ENCODE data around the gene SYVN1. TPM values are rescaled to one million over a fixed set of nuclear protein-coding genes. Genes with fewer than 3 reads are reported as not detected.
A peak's percentile ranks its signal among the peaks of the same experiment; 100 is the strongest.

The SYVN1 gene
- total and polyA plus RNA-seq, 2 donors (not counting 1 experiment from before 2014, with no cell fraction given), result 187 to 282 TPM

DNA sequence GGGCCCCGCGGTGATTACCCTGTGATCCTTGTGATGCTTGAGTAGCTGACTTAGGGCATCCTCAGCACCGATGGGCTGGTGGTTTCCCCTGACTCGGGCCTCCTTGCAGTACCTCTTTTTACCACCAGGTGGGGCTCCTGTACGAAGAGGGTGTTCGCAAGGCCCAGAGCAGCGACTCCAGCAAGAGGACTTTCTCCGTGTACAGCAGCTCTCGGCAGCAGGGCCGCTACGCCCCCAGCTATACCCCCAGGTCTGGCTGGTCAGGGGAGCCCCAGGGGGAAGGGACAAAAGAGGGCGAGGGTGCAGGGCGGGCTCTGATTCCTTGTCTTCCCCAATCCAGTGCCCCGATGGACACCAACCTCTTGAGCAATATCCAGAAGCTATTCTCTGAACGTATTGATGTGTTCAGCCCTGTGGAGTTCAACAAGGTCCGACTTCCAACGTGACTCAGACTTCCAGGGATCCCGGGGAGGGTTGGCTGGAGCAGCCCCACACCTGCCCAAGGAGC is 23.9 kb downstream of the SYVN1 start:
- Histone ChIP-seq H3K4me1 (ENCODE audit: control insufficient read depth in 2 of 2, insufficient read depth in 2 of 2, low read length in 2 of 2) (peaks cover 21 to 37% of the 10 kb centered on the region in 2 donors), H3K36me3 (replicated peaks in 1 of 2; ENCODE audit: control extremely low read depth in 1 of 2, control insufficient read depth in 1 of 2, extremely low read depth in 1 of 2, insufficient read depth in 2 of 2, low read length in 1 of 2) (peaks cover 0 to 33% of the 10 kb centered on the region in 2 experiments), H3K79me2 (ENCODE audit: control insufficient read depth, insufficient read depth, low read length) (peaks cover 49% of the 10 kb centered on the region), H3K9ac (ENCODE audit: low read length) (no peak overlapping the region), H3K27ac (ENCODE audit: low read length in 2 of 2) (no peak overlapping the region), H3K27me3 (replicated peaks in 1 of 4; ENCODE audit: control extremely low read depth in 1 of 4, control insufficient read depth in 3 of 4, insufficient read depth in 4 of 4, low read length in 3 of 4) (no peaks in the 10 kb centered on the region), H3K9me3 (ENCODE audit: control extremely low read depth in 1 of 3, control insufficient read depth in 2 of 3, insufficient read depth in 1 of 3, low read length in 2 of 3) (no peaks in the 10 kb centered on the region), H4K20me1 (ENCODE audit: control insufficient read depth, insufficient read depth, low read length, poor library complexity, severe bottlenecking) (peaks cover 35% of the 10 kb centered on the region), H3K4me2 (replicated peaks; ENCODE audit: low read depth, low read length, poor library complexity, severe bottlenecking) (peak overlapping the region; percentile 99), H3K4me3 (ENCODE audit: control extremely low read depth in 1 of 5, extremely low read depth in 1 of 5, insufficient read depth in 1 of 5, low read depth in 2 of 5, low read length in 4 of 5) (no peak overlapping the region), H2AFZ (ENCODE audit: insufficient read depth, low read depth, low read length, poor library complexity, severe bottlenecking) (no peak overlapping the region)
- Mint-ChIP-seq H3K4me1 (peaks cover 41% of the 10 kb centered on the region), H3K27ac (peak overlapping the region; percentile 80), H3K4me3 (peak overlapping the region; percentile 65), H3K9me3 (ENCODE audit: insufficient read depth) (no peaks in the 10 kb centered on the region), H3K27me3 (no peaks in the 10 kb centered on the region)
- ATAC-seq (ENCODE audit: low read depth), result peak; percentile 60
- TF ChIP-seq EZH2 (IDR thresholded peaks at IDR 0.05; ENCODE audit: borderline replicate concordance, insufficient read depth, low read depth, low read length, poor library complexity, severe bottlenecking), result no peak
- TF ChIP-seq, protein P1, sequence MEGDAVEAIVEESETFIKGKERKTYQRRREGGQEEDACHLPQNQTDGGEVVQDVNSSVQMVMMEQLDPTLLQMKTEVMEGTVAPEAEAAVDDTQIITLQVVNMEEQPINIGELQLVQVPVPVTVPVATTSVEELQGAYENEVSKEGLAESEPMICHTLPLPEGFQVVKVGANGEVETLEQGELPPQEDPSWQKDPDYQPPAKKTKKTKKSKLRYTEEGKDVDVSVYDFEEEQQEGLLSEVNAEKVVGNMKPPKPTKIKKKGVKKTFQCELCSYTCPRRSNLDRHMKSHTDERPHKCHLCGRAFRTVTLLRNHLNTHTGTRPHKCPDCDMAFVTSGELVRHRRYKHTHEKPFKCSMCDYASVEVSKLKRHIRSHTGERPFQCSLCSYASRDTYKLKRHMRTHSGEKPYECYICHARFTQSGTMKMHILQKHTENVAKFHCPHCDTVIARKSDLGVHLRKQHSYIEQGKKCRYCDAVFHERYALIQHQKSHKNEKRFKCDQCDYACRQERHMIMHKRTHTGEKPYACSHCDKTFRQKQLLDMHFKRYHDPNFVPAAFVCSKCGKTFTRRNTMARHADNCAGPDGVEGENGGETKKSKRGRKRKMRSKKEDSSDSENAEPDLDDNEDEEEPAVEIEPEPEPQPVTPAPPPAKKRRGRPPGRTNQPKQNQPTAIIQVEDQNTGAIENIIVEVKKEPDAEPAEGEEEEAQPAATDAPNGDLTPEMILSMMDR (IDR thresholded peaks at IDR 0.05), result peak; percentile 96
- ChIA-PET POLR2A (interaction anchor here (0.5 to 3.6 kb wide), 8 partner anchors 11 to 259 kb away, joined by 3 to 27 read pairs (median 10); partner anchors contain the start of genes ARL2, CAPN1, FAU and MRPL49), CTCF (interaction anchor here (0.6 to 7.7 kb wide), 39 partner anchors 10 to 421 kb away, joined by 3 to 118 read pairs (median 5); partner anchors contain the start of genes ARL2, CAPN1, CDC42EP2 and CDCA5)
- DNase-seq, result peak; percentile 95
- WGBS (ENCODE audit: insufficient coverage), result 15% methylated on average over 18 of the region's 18 CpGs
- intact Hi-C loops (cut with micrococcal nuclease), result loop anchor here (1.0 to 10.0 kb wide), 10 partner anchors 12 to 504 kb away; partner anchors contain the start of genes ARL2, ATG2A, CDC42BPG and CDC42EP2
